Type B pancreatic cell (in vitro differentiated cells): Measurements from ENCODE around the gene TBC1D5. TPM values are rescaled to one million over a fixed set of nuclear protein-coding genes. Genes with fewer than 3 reads are reported as not detected.

ENCODE experiments used
- DNase-seq: peaks from one replicate; pipeline ENCODE4 v3.0.0; 2021; ENCODE audit warnings: mixed read lengths; ENCODE audit not compliant: unreplicated experiment; ENCODE audit errors: extremely low spot score
- H3K27ac Mint-ChIP-seq: 2 replicates; pipeline ENCODE4 v1.8.0; 2021; ENCODE audit warnings: mild to moderate bottlenecking, mixed read lengths
- H3K27me3 Mint-ChIP-seq: 2 replicates; pipeline ENCODE4 v1.8.0; 2021; ENCODE audit warnings: mixed read lengths
- H3K36me3 Mint-ChIP-seq: 2 replicates; pipeline ENCODE4 v1.8.0; 2021; ENCODE audit warnings: mixed read lengths
- H3K4me1 Mint-ChIP-seq: one replicate; pipeline ENCODE4 v1.8.0; 2021; ENCODE audit warnings: mixed read lengths; ENCODE audit not compliant: unreplicated experiment
- H3K4me3 Mint-ChIP-seq: 2 replicates; pipeline ENCODE4 v1.8.0; 2021; ENCODE audit warnings: mild to moderate bottlenecking, mixed read lengths
- H3K9me3 Mint-ChIP-seq: 2 replicates; pipeline ENCODE4 v1.8.0; 2021; ENCODE audit warnings: mixed read lengths
- total RNA-seq: library from RNA; stranded (reverse); gene quantifications from 2 replicates; pipeline ENCODE4 v1.2.1, GENCODE V29; 2021; ENCODE audit warnings: low replicate concordance
- TF ChIP-seq, protein P1 (sequence below): fragments of 200-600 bp; sonication (generic); conservative IDR thresholded peaks from 2 replicates; pipeline ENCODE4 v1.5.0; 2021; ENCODE audit warnings: antibody characterized with exemption, mild to moderate bottlenecking

TBC1D5 gene
- total RNA-seq, 1 donor from 2014 or later, result 48.7 TPM

DNA sequence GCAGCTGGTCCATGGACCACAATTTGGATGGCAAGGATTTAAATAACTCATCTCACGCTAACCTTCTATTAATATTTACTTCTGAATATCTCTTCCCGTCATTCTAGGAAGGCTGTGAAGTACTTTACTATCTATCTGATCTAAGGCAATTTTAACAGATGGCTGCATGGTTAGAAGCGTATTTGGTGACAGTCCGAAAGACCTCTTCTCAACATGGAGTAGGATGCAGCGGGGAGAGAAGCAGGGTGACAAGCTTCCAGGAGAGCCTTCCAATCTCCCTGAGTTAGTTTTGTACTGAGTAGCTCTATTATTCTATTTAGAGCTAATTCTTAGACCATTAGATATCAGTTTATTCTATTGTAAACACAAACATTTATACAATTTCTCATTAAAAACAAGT is 548.3 kb downstream of the TBC1D5 start:
- Mint-ChIP-seq H3K4me3 (no peak overlapping the region), H3K9me3 (no peaks in the 10 kb centered on the region), H3K27ac (no peak overlapping the region), H3K36me3 (peaks cover 4% of the 10 kb centered on the region), H3K4me1 (peaks cover 13% of the 10 kb centered on the region), H3K27me3 (no peaks in the 10 kb centered on the region)
- DNase-seq, result no peak
- TF ChIP-seq, protein P1, sequence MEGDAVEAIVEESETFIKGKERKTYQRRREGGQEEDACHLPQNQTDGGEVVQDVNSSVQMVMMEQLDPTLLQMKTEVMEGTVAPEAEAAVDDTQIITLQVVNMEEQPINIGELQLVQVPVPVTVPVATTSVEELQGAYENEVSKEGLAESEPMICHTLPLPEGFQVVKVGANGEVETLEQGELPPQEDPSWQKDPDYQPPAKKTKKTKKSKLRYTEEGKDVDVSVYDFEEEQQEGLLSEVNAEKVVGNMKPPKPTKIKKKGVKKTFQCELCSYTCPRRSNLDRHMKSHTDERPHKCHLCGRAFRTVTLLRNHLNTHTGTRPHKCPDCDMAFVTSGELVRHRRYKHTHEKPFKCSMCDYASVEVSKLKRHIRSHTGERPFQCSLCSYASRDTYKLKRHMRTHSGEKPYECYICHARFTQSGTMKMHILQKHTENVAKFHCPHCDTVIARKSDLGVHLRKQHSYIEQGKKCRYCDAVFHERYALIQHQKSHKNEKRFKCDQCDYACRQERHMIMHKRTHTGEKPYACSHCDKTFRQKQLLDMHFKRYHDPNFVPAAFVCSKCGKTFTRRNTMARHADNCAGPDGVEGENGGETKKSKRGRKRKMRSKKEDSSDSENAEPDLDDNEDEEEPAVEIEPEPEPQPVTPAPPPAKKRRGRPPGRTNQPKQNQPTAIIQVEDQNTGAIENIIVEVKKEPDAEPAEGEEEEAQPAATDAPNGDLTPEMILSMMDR, result no peak

DNA sequence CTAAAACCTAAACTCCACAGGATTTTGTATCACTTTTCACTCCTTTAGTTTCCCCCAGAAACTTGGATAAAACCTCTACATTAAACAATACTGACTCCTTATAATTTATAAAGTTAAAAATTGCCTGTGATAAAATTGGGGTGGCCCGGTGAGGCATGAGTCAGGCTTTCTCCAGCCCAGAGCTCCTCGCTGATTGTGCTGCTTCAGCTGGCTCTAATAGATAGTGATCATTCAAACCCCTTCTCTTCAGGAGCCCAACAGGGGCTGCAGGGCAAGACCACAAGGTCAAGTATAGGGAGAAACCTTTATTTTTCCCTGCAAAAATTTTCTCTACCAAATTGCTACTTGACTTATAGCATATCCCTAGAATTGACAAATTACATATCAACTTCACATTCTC is 549.4 kb downstream of the TBC1D5 start:
- H3K4me1 Mint-ChIP-seq, result peaks cover 13% of the 10 kb centered on the region
- H3K36me3 Mint-ChIP-seq, result peaks cover 4% of the 10 kb centered on the region
- no peaks in the 10 kb centered on the region for H3K9me3 Mint-ChIP-seq
- no peak overlapping the region for H3K27ac Mint-ChIP-seq
- no peaks in the 10 kb centered on the region for H3K27me3 Mint-ChIP-seq
- no peak overlapping the region for H3K4me3 Mint-ChIP-seq
- DNase-seq, result no peak
- TF ChIP-seq, protein P1, result no peak

DNA sequence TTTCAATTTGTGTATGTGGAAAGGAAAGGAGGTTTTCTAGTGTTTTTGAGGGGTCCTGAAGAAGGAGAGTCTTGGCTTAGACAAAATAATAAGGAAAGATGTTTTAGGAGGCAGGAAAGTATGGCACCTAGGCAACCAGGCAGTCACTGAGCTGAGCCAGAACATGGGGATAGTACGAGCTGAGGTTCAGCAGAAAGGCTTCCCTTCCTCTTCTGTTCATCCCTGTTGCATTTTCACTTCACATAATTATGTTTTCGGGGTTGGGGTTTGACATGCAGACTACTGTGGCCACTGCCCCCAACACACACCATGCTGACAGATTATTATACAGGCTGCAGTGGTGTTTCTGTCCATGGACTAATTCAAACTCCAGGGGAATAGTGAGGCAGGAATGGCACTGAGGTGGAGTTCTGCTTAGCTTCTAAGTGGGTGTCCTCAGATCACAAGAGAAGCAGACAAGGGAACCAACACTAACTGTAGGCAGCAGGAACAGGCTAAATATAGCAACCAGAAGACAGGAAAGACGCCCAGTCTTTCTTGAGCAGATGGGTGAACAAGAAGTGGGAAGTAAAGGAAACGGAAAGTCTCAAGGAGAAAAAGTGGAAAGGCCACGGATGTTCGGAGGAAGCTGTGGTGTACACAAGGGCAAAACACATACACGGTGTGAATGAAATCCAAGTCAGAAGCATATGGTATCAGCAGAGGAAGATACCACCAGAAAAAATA is 551.9 kb downstream of the TBC1D5 start:
- TF ChIP-seq, protein P1, result no peak
- H3K4me1 Mint-ChIP-seq, result peaks cover 6% of the 10 kb centered on the region
- H3K36me3 Mint-ChIP-seq, result no peaks in the 10 kb centered on the region
- H3K9me3 Mint-ChIP-seq, result no peaks in the 10 kb centered on the region
- DNase-seq, result no peak
- no peak overlapping the region for H3K4me3 Mint-ChIP-seq
- no peak overlapping the region for H3K27ac Mint-ChIP-seq
- H3K27me3 Mint-ChIP-seq, result no peaks in the 10 kb centered on the region

DNA sequence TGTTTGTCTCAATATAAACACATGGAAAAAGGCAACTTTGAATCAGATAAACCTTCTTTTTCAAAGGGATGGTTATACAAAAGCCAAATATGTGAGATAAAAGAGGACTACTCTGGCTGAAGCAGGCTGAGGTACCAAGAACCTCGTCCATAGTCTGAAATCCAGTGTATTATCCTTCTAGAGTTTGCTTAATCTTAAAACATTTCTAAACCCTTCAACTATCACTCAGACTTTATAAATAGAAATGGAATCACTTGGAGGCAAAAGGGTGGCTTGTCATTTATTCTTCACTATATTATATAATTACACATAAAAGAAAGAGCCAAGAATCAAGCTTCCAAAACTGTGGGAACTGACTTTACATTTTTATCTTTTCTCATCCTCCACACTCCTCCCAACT is 554.1 kb downstream of the TBC1D5 start:
- H3K36me3 Mint-ChIP-seq, result no peaks in the 10 kb centered on the region
- no peaks in the 10 kb centered on the region for H3K27me3 Mint-ChIP-seq
- H3K27ac Mint-ChIP-seq, result no peak overlapping the region
- H3K4me3 Mint-ChIP-seq, result no peak overlapping the region
- no peak for DNase-seq
- H3K9me3 Mint-ChIP-seq, result no peaks in the 10 kb centered on the region
- TF ChIP-seq, protein P1, result no peak
- no peaks in the 10 kb centered on the region for H3K4me1 Mint-ChIP-seq

DNA sequence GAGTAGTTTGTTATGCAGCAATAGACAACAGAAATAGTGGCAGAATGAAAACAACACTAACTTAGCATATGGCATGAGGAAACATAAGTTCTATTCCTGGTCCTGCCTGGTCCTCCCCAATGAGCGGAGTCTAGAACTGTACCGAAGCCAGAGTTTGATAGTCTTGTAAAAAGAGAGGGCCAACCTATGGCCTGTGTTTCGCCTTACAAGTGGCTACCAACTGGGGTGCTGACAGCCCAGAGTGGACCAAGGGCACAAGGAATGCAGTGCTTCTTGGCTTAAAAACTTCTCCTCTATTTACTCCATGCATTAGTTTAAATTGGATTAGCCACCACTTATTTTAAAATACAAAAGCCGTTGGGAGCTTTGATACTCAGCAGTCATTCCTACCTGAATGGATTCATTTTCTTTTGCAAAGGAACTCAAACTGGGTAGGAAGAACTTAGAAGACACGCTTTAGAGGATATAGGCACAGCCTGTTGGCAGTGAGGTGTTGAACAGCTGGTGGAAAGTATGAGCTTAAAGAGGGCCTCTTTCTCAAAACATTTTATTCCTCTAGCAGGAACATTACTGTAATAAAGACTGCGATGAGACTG is 554.7 kb downstream of the TBC1D5 start:
- Mint-ChIP-seq H3K4me1 (no peaks in the 10 kb centered on the region), H3K36me3 (no peaks in the 10 kb centered on the region), H3K27me3 (no peaks in the 10 kb centered on the region), H3K9me3 (no peaks in the 10 kb centered on the region), H3K4me3 (no peak overlapping the region), H3K27ac (no peak overlapping the region)
- TF ChIP-seq, protein P1, result no peak
- no peak for DNase-seq
